ENCODE measurements around the gene ABCB9.
A peak's percentile ranks its signal among the peaks of the same experiment; 100 is the strongest.

ABCB9 gene

GRCh38 chr12:122961531-122962329 lies 4.5 kb downstream of the ABCB9 start:
- no peak overlapping the region for H3K4me3 ChIP-seq (ENCODE audit: low read depth, low read length)
- DNase-seq (ENCODE audit: low read depth): peak; percentile 75
- TF ChIP-seq, protein P1, sequence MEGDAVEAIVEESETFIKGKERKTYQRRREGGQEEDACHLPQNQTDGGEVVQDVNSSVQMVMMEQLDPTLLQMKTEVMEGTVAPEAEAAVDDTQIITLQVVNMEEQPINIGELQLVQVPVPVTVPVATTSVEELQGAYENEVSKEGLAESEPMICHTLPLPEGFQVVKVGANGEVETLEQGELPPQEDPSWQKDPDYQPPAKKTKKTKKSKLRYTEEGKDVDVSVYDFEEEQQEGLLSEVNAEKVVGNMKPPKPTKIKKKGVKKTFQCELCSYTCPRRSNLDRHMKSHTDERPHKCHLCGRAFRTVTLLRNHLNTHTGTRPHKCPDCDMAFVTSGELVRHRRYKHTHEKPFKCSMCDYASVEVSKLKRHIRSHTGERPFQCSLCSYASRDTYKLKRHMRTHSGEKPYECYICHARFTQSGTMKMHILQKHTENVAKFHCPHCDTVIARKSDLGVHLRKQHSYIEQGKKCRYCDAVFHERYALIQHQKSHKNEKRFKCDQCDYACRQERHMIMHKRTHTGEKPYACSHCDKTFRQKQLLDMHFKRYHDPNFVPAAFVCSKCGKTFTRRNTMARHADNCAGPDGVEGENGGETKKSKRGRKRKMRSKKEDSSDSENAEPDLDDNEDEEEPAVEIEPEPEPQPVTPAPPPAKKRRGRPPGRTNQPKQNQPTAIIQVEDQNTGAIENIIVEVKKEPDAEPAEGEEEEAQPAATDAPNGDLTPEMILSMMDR (IDR thresholded peaks at IDR 0.05; ENCODE audit: control insufficient read depth, extremely low read depth, insufficient read depth): no peak

DNA sequence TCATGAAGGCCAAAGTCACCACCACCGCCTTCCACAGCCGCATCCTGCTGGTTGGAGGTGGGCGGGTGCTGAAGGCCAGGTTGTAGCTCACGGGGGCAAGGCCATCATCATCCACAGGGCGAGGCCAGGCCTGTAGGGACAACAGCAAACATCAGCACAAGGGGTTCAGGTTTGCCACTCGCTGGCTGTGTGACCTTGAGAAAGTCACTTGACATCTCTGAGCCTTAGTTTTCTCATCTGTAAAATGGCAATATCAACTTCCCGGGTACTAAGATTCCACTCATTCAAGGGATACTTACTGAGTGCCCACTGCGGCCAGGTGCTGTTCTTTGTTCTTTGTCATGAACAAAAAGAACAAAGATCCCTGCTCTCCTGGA lies 6.1 kb downstream of the ABCB9 start:
- H3K4me3 ChIP-seq (ENCODE audit: low read depth, low read length): no peak overlapping the region
- no peak for DNase-seq (ENCODE audit: low read depth)
- TF ChIP-seq, protein P1 (IDR thresholded peaks at IDR 0.05; ENCODE audit: control insufficient read depth, extremely low read depth, insufficient read depth): no peak

GRCh38 chr12:122959566-122960192 lies 6.6 kb downstream of the ABCB9 start:
- no peak for DNase-seq (ENCODE audit: low read depth)
- H3K4me3 ChIP-seq (ENCODE audit: low read depth, low read length): no peak overlapping the region
- TF ChIP-seq, protein P1 (IDR thresholded peaks at IDR 0.05; ENCODE audit: control insufficient read depth, extremely low read depth, insufficient read depth): no peak

- no peak for DNase-seq (ENCODE audit: low read depth)
- TF ChIP-seq, protein P1 (IDR thresholded peaks at IDR 0.05; ENCODE audit: control insufficient read depth, extremely low read depth, insufficient read depth): no peak
- H3K4me3 ChIP-seq (ENCODE audit: low read depth, low read length): no peak overlapping the region
Observed at GRCh38 chr12:122958198-122958888, 7.9 kb downstream of the ABCB9 start.

DNA sequence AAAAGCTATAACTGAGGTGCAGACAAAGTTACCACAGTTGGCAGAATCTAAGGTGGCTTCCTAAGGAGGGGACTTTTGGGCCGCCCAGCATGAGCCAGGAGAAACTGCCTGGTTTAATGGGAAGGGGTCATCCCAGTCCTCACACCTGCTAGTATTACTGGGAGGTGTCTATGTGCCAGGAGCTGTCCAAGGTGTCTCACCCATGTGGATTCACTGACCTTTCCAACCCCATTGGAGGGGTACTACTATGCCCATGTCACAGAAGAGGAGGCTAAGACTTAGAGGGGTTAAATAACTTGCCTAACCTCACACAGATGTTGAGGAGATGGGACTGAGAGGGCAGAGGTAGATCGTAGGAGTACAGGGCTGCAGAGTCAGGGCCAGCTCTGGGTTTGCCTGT lies 10.2 kb downstream of the ABCB9 start:
- H3K4me3 ChIP-seq (ENCODE audit: low read depth, low read length): no peak overlapping the region
- TF ChIP-seq, protein P1 (IDR thresholded peaks at IDR 0.05; ENCODE audit: control insufficient read depth, extremely low read depth, insufficient read depth): no peak
- no peak for DNase-seq (ENCODE audit: low read depth)

- no peak for DNase-seq (ENCODE audit: low read depth)
- H3K4me3 ChIP-seq (ENCODE audit: low read depth, low read length): no peak overlapping the region
- TF ChIP-seq, protein P1 (IDR thresholded peaks at IDR 0.05; ENCODE audit: control insufficient read depth, extremely low read depth, insufficient read depth): no peak
Observed at GRCh38 chr12:122955156-122955555, 11.1 kb downstream of the ABCB9 start.
